Osteoblast (primary cell): ENCODE measurements around the gene C5. TPM values are rescaled to one million over a fixed set of nuclear protein-coding genes. Genes with fewer than 3 reads are reported as not detected.

ENCODE experiments used
- DNase-seq: peaks from one replicate; pipeline ENCODE4 v3.0.0; 2011; ENCODE audit warnings: low spot score, mixed read lengths; ENCODE audit not compliant: insufficient read length; ENCODE audit errors: missing footprints
- H2AFZ ChIP-seq: 2 replicates; pipeline ENCODE4 v1.6.0; 2011; ENCODE audit warnings: mild to moderate bottlenecking, low read length
- H3K27ac ChIP-seq: 2 replicates; pipeline ENCODE4 v1.5.1; 2011; ENCODE audit warnings: mild to moderate bottlenecking, low read depth, low read length, moderate library complexity
- H3K27me3 ChIP-seq: 2 replicates; pipeline ENCODE4 v1.6.0; 2012; ENCODE audit warnings: mild to moderate bottlenecking, control low read depth, inconsistent platforms, low read length, moderate library complexity; ENCODE audit not compliant: insufficient read depth
- H3K36me3 ChIP-seq: 2 replicates; pipeline ENCODE4 v1.5.1; 2011; ENCODE audit warnings: mild to moderate bottlenecking, low read length, control low read depth, moderate library complexity; ENCODE audit not compliant: insufficient read depth
- H3K4me1 ChIP-seq: 2 replicates; pipeline ENCODE4 v1.5.1; 2011; ENCODE audit warnings: mild to moderate bottlenecking, low read length, control low read depth, moderate library complexity; ENCODE audit not compliant: insufficient read depth
- H3K4me2 ChIP-seq: 2 replicates; pipeline ENCODE4 v1.6.0; 2011; ENCODE audit warnings: mild to moderate bottlenecking, low read length; ENCODE audit not compliant: insufficient read depth
- H3K4me3 ChIP-seq: fragments of 200-600 bp; sonication (generic); 3 replicates; pipeline ENCODE4 v1.5.1; 2012; ENCODE audit warnings: mild to moderate bottlenecking, low read length, inconsistent platforms; ENCODE audit not compliant: insufficient read depth
- H3K79me2 ChIP-seq: 2 replicates; pipeline ENCODE4 v1.6.0; 2012; ENCODE audit warnings: mild to moderate bottlenecking, low read length, control low read depth, inconsistent platforms; ENCODE audit not compliant: insufficient read depth
- H3K9me3 ChIP-seq: 2 replicates; pipeline ENCODE4 v1.5.1; 2011; ENCODE audit warnings: low read depth, low read length, control low read depth
- H4K20me1 ChIP-seq: 2 replicates; pipeline ENCODE4 v1.6.0; 2012; ENCODE audit warnings: mild to moderate bottlenecking, low read length, control low read depth; ENCODE audit not compliant: insufficient read depth
- total RNA-seq: library from RNA; depleted of rRNA; stranded (reverse); fragments of >200 nt; gene quantifications from 2 replicates; pipeline ENCODE4 v1.2.3, GENCODE V29; 2012
- TF ChIP-seq, protein P1 (sequence below): IDR thresholded peaks from 2 replicates; pipeline ENCODE4 v1.5.1; 2011; ENCODE audit warnings: mild to moderate bottlenecking, low read depth, low read length, moderate library complexity; ENCODE audit errors: extremely low read depth

The C5 gene
- total RNA-seq, 1 donor, result 5.1 TPM

DNA sequence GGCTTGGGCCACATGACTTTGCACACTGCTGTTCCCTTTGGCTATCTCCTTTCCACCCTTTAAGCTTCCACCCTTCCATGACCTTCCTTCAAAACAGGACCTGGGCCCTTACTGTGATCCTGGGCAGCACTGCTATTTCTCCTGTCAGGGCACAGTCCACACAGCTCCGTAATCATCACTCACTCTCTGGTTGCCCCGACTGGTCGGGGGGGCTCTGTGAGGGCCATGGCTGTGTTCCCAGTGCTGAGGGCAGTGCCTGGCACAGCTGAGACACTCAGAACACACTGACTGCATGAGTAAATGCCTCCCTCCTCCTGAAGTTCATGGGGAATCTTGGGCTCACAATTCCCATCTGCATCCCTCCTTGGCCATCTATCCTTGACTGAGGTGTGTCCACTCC is 135.7 kb downstream of the C5 start:
- Histone ChIP-seq H3K27me3 (no peaks in the 10 kb centered on the region), H3K4me3 (no peak overlapping the region), H3K36me3 (peaks cover 3% of the 10 kb centered on the region), H3K9me3 (no peaks in the 10 kb centered on the region), H4K20me1 (no peaks in the 10 kb centered on the region), H3K4me2 (no peak overlapping the region), H3K79me2 (no peaks in the 10 kb centered on the region), H3K4me1 (peaks cover 19% of the 10 kb centered on the region), H2AFZ (no peak overlapping the region), H3K27ac (no peak overlapping the region)
- TF ChIP-seq, protein P1, sequence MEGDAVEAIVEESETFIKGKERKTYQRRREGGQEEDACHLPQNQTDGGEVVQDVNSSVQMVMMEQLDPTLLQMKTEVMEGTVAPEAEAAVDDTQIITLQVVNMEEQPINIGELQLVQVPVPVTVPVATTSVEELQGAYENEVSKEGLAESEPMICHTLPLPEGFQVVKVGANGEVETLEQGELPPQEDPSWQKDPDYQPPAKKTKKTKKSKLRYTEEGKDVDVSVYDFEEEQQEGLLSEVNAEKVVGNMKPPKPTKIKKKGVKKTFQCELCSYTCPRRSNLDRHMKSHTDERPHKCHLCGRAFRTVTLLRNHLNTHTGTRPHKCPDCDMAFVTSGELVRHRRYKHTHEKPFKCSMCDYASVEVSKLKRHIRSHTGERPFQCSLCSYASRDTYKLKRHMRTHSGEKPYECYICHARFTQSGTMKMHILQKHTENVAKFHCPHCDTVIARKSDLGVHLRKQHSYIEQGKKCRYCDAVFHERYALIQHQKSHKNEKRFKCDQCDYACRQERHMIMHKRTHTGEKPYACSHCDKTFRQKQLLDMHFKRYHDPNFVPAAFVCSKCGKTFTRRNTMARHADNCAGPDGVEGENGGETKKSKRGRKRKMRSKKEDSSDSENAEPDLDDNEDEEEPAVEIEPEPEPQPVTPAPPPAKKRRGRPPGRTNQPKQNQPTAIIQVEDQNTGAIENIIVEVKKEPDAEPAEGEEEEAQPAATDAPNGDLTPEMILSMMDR, result no peak
- DNase-seq, result no peak

DNA sequence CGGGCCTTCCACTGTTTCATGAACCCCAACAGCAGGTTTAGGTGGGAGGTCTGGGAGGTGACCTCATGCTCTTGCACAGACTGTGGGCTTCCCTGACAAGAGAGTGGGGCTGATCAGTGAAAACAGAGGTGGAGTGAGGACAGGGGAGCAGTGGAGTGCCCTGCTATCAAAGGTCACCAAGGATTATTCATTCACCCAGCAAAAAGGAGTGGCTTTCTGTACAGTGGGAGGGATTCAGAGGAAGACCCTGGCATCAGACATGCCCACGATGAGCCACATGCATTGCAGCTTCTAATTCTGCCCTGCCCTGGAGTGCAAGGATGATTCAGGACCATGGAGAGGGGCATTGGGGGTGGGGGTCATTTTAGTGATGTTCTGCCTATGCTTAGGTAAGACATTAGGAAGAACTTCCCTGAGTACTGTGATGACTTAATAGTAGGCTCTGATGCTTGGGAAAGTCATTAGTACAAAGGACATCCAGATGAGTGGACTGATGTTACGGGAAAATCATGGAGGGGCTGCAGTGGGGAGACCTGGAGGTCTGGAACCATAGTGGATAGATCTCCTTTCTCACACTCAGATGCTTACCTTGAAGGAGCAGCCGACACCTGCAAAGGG is 136.3 kb downstream of the C5 start:
- peaks cover 13% of the 10 kb centered on the region for H3K4me1 ChIP-seq
- H3K27ac ChIP-seq, result no peak overlapping the region
- DNase-seq, result no peak
- H3K9me3 ChIP-seq, result no peaks in the 10 kb centered on the region
- no peak overlapping the region for H2AFZ ChIP-seq
- no peaks in the 10 kb centered on the region for H4K20me1 ChIP-seq
- no peak overlapping the region for H3K4me3 ChIP-seq
- H3K36me3 ChIP-seq, result peaks cover 3% of the 10 kb centered on the region
- H3K4me2 ChIP-seq, result no peak overlapping the region
- TF ChIP-seq, protein P1, result no peak
- H3K27me3 ChIP-seq, result no peaks in the 10 kb centered on the region
- H3K79me2 ChIP-seq, result no peaks in the 10 kb centered on the region

DNA sequence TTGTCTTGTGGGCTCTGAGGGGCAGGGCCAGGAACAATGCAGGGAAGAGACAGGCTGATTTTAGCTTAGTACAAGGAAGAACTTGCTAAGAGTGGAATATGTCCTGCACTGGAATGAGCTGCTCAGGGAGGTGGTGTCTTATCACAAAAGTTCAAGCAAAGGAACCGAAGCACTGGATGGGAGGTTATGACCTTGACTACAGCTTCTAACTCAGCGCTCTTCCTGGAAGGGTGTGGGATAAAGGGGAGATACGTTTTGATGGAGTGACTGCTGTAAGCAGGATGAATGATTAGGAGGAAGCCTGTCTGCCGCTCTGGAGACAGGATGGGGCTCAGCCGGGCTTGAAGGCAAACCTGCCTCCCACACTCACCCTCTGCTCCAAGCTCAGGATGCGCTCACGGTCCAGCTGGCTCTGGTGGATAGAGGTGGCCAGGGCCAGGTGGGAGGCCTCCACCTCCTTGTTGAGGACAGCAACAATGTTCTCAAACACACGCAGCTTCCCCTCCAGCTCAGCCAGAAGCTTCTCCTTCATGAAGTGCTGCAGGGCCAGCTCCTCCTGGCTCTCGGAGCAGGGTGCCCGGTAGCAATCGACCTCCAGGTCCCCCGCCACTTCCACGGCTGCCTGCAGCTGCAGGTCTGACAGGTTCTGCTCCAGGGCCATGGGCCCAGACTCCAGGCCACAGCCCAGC is 137.0 kb downstream of the C5 start:
- Histone ChIP-seq H4K20me1 (no peaks in the 10 kb centered on the region), H3K27ac (no peak overlapping the region), H3K9me3 (no peaks in the 10 kb centered on the region), H3K4me3 (no peak overlapping the region), H3K27me3 (no peaks in the 10 kb centered on the region), H3K36me3 (peaks cover 3% of the 10 kb centered on the region), H2AFZ (no peak overlapping the region), H3K79me2 (no peaks in the 10 kb centered on the region), H3K4me1 (peaks cover 13% of the 10 kb centered on the region), H3K4me2 (no peak overlapping the region)
- TF ChIP-seq, protein P1, result no peak
- DNase-seq, result no peak

DNA sequence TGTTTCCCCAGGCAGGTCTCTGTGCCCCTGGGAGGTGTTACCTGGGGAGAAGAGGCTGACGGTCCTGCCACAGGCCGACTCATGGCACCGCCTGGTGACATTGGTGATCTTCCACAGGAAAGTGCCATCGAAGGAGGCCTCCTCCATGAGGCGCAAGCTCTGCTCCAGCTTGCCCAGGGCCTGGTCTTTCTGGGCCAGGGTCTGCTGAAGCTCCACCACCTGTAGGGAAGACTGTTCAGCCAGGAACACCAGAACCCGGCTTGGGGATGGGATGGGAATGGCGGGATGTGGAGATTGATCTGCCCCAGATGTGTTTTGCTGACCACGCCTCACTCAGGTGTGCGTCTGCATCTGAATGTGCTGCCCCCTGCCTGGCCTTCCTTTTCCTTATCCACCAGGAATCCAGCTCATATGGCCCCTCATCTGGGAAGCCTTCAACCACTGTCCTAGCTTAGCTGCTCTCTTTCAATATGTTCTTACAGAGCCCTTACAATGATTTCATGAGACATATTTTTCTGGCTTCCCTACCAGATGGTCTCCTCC is 138.7 kb downstream of the C5 start:
- Histone ChIP-seq H4K20me1 (no peaks in the 10 kb centered on the region), H3K27ac (no peak overlapping the region), H3K79me2 (no peaks in the 10 kb centered on the region), H3K4me2 (no peak overlapping the region), H3K4me3 (no peak overlapping the region), H3K36me3 (peaks cover 3% of the 10 kb centered on the region), H2AFZ (no peak overlapping the region), H3K9me3 (no peaks in the 10 kb centered on the region), H3K4me1 (peaks cover 12% of the 10 kb centered on the region), H3K27me3 (no peaks in the 10 kb centered on the region)
- TF ChIP-seq, protein P1, result no peak
- no peak for DNase-seq
